Mesendoderm (in vitro differentiated cells): ENCODE results near the gene THRAP3.

ENCODE experiments used
- DNase-seq: peaks from one replicate; pipeline ENCODE4 v3.0.0; 2013
- H2AK5ac ChIP-seq: 2 replicates; pipeline ENCODE4 v1.6.1; 2013; ENCODE audit warnings: low read length, inconsistent platforms
- H2BK120ac ChIP-seq: 2 replicates; pipeline ENCODE4 v1.6.1; 2013; ENCODE audit warnings: low read depth, mild to moderate bottlenecking, low read length, moderate library complexity, mixed read lengths
- H2BK15ac ChIP-seq: replicated peaks from 2 replicates; pipeline ENCODE4 v1.6.1; 2013; ENCODE audit warnings: low read depth, mild to moderate bottlenecking, moderate library complexity
- H2BK5ac ChIP-seq: 2 replicates; pipeline ENCODE4 v1.6.1; 2013; ENCODE audit warnings: low read length, inconsistent platforms
- H3K18ac ChIP-seq: 2 replicates; pipeline ENCODE4 v1.6.1; 2013; ENCODE audit warnings: mild to moderate bottlenecking, low read length, mixed read lengths
- H3K23ac ChIP-seq: one replicate; pipeline ENCODE4 v1.6.1; 2013; ENCODE audit warnings: low read length
- H3K27ac ChIP-seq: 2 replicates; pipeline ENCODE4 v1.5.1; 2013; ENCODE audit warnings: low read depth, mild to moderate bottlenecking, inconsistent platforms, low read length, moderate library complexity
- H3K27me3 ChIP-seq: 2 replicates; pipeline ENCODE4 v1.6.1; 2013; ENCODE audit warnings: low read length, control low read depth, mild to moderate bottlenecking, inconsistent platforms; ENCODE audit not compliant: insufficient read depth, poor library complexity
- H3K36me3 ChIP-seq: 2 replicates; pipeline ENCODE4 v1.6.1; 2013; ENCODE audit warnings: low read length, inconsistent platforms; ENCODE audit not compliant: control insufficient read depth, insufficient read depth
- H3K4ac ChIP-seq: one replicate; pipeline ENCODE4 v1.6.1; 2013; ENCODE audit warnings: low read depth, mild to moderate bottlenecking, low read length, moderate library complexity
- H3K4me1 ChIP-seq: 2 replicates; pipeline ENCODE4 v1.6.1; 2013; ENCODE audit warnings: low read depth, low read length, inconsistent platforms; ENCODE audit not compliant: control insufficient read depth
- H3K4me2 ChIP-seq: 2 replicates; pipeline ENCODE4 v1.6.1; 2013; ENCODE audit warnings: low read length
- H3K4me3 ChIP-seq: 2 replicates; pipeline ENCODE4 v1.5.1; 2013; ENCODE audit warnings: mild to moderate bottlenecking, low read length
- H3K56ac ChIP-seq: one replicate; pipeline ENCODE4 v1.6.1; 2013; ENCODE audit warnings: low read length
- H3K79me1 ChIP-seq: 2 replicates; pipeline ENCODE4 v1.6.1; 2013; ENCODE audit warnings: low read length, inconsistent platforms
- H3K79me2 ChIP-seq: 2 replicates; pipeline ENCODE4 v1.6.1; 2013; ENCODE audit warnings: mild to moderate bottlenecking, low read length; ENCODE audit not compliant: control insufficient read depth, insufficient read depth
- H3K9ac ChIP-seq: 2 replicates; pipeline ENCODE4 v1.6.1; 2013; ENCODE audit warnings: low read length, inconsistent platforms
- H4K5ac ChIP-seq: one replicate; pipeline ENCODE4 v1.6.1; 2013; ENCODE audit warnings: low read length
- H4K8ac ChIP-seq: one replicate; pipeline ENCODE4 v1.6.1; 2013; ENCODE audit warnings: low read depth, mild to moderate bottlenecking, control low read depth, low read length, moderate library complexity
- WGBS: extraction: QIAGEN DNeasy Blood & Tissue Kit; methylation state at CpG from one replicate; pipeline ENCODE4 v1.1.7; 2013; ENCODE audit warnings: low lambda C conversion rate, missing lambda C conversion rate; ENCODE audit not compliant: insufficient coverage; ENCODE audit errors: extremely low coverage; 5-methylcytosine and 5-hydroxymethylcytosine counted together

Gene THRAP3

DNA sequence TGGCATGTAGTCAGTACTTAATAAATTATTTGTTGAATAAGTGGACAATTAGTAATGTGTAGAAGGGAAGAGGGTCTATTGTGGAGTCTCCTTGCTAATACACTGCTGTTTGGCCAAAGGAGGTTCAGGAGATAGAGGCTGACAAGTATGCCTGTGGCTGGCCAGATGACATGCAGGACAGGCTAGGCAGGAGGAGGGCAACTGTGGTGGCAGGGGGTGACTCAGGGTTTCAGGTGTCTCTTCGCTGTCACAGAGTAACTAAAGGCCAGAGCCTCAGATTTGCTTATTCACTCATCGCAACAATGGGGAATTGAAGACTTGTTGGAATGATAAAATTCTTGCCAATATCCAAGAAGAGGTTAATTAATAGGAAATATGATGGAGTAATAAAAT is 33.1 kb downstream of the THRAP3 start:
- peak; percentile 71 for DNase-seq
- H3K36me3 ChIP-seq: no peaks in the 10 kb centered on the region

DNA sequence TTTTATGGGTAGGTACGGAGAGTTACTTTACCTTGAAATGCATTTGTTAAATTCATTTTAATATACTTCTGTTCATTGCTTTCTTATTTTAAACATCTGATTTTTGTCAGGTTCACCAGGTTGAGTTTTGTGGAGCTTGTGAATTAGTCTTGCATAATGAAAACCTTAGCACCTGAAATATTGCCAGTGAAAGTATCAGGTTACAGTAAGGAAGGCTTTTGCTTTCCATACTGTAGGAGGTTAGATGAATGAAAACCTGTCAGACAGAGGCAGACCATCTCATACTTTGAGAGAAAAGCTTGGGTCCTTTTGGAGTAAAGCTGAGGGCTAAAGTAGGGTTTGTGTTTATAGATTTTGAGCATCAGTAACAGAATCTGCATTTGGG is 34.7 kb downstream of the THRAP3 start:
- no peak overlapping the region for H4K8ac ChIP-seq
- H3K27me3 ChIP-seq: no peaks in the 10 kb centered on the region
- peaks cover 7% of the 10 kb centered on the region for H3K79me1 ChIP-seq
- no peak overlapping the region for H3K4me3 ChIP-seq
- no peak overlapping the region for H4K5ac ChIP-seq
- H2BK120ac ChIP-seq: no peak overlapping the region
- no peak overlapping the region for H2AK5ac ChIP-seq
- H3K56ac ChIP-seq: no peak overlapping the region
- H3K4me2 ChIP-seq: no peak overlapping the region
- no peak overlapping the region for H3K18ac ChIP-seq
- no CpG with 5 or more reads among the region's 1 CpG for WGBS
- no peaks in the 10 kb centered on the region for H3K4me1 ChIP-seq
- no peak overlapping the region for H3K23ac ChIP-seq
- H2BK15ac ChIP-seq: no peak overlapping the region
- no peak overlapping the region for H3K27ac ChIP-seq
- no peak overlapping the region for H3K9ac ChIP-seq
- H3K36me3 ChIP-seq: no peaks in the 10 kb centered on the region
- H3K79me2 ChIP-seq: peaks cover 38% of the 10 kb centered on the region
- H2BK5ac ChIP-seq: no peak overlapping the region
- no peak for DNase-seq
- H3K4ac ChIP-seq: no peak overlapping the region

More for the DNA sequence above, 33.1 kb downstream of the THRAP3 start:
- no peak overlapping the region for H3K4me3 ChIP-seq
- no peak overlapping the region for H3K27ac ChIP-seq
- no peak overlapping the region for H3K56ac ChIP-seq
- no peaks in the 10 kb centered on the region for H3K4me1 ChIP-seq
- no peak overlapping the region for H3K18ac ChIP-seq
- no peak overlapping the region for H4K5ac ChIP-seq
- H3K4me2 ChIP-seq: no peak overlapping the region
- no peak overlapping the region for H2BK15ac ChIP-seq
- no peak overlapping the region for H3K23ac ChIP-seq
- no peak overlapping the region for H2AK5ac ChIP-seq
- H2BK120ac ChIP-seq: no peak overlapping the region
- no peak overlapping the region for H3K9ac ChIP-seq
- no peak overlapping the region for H2BK5ac ChIP-seq
- H3K79me1 ChIP-seq: peaks cover 8% of the 10 kb centered on the region
- H4K8ac ChIP-seq: no peak overlapping the region
- H3K4ac ChIP-seq: no peak overlapping the region
- no CpG with 5 or more reads among the region's 2 CpGs for WGBS
- no peaks in the 10 kb centered on the region for H3K27me3 ChIP-seq
- peaks cover 52% of the 10 kb centered on the region for H3K79me2 ChIP-seq

DNA sequence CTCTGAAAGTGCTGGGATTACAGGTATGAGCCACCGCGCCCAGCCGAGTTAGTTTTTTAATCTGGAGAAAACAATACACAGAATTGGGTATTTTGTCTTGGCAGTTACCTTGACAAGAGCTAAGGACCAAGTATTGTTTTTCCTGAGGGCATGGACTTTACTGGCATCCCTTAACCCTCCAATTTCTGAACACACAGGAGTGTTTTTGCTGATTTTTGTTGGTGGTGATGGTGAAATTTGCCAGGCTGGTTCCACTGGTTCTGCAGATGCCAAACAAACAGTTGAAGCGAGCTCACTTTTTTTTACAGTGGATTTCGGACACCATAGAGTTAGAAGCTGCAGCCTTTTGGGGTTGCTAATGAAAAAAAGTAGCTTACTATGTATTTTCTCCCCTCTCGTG is 44.7 kb downstream of the THRAP3 start:
- Histone ChIP-seq H3K23ac (no peak overlapping the region), H3K27me3 (no peaks in the 10 kb centered on the region), H2AK5ac (no peak overlapping the region), H4K5ac (no peak overlapping the region), H2BK120ac (no peak overlapping the region), H3K4me2 (no peak overlapping the region), H3K79me1 (peaks cover 15% of the 10 kb centered on the region), H2BK15ac (no peak overlapping the region), H2BK5ac (no peak overlapping the region), H3K4me1 (no peaks in the 10 kb centered on the region), H3K9ac (no peak overlapping the region), H3K4ac (no peak overlapping the region), H3K4me3 (no peak overlapping the region), H3K36me3 (peaks cover 3% of the 10 kb centered on the region), H3K18ac (no peak overlapping the region), H4K8ac (no peak overlapping the region), H3K79me2 (peaks cover 25% of the 10 kb centered on the region), H3K27ac (no peak overlapping the region), H3K56ac (no peak overlapping the region)
- WGBS: no CpG with 5 or more reads among the region's 6 CpGs
- DNase-seq: no peak

DNA sequence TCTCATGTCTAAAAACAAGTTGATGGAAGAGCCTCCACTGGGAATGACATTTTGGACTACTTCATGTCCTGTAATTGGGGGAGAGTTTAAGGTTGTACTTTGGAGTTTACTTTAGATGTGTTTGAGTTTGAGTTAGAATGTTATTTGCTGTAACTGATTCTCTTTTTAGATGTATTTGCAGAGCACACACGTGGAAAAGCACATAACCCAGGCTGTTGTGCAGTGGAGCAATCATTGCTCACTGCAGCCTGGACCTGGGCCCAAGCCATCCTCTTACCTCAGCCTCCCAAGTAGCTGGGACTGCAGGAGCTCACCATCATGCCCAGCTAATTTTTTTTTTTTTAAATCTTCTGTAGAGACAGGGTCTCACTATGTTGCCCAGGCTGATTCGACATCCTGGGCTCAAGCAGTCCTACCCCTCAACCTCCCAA is 45.2 kb downstream of the THRAP3 start:
- H3K4me1 ChIP-seq: no peaks in the 10 kb centered on the region
- H2BK120ac ChIP-seq: no peak overlapping the region
- no peak overlapping the region for H3K9ac ChIP-seq
- H2BK5ac ChIP-seq: no peak overlapping the region
- no peak overlapping the region for H3K23ac ChIP-seq
- no peak overlapping the region for H2BK15ac ChIP-seq
- no peak overlapping the region for H4K8ac ChIP-seq
- H3K56ac ChIP-seq: no peak overlapping the region
- WGBS: no CpG with 5 or more reads among the region's 2 CpGs
- no peak overlapping the region for H3K4ac ChIP-seq
- peaks cover 3% of the 10 kb centered on the region for H3K36me3 ChIP-seq
- no peak overlapping the region for H4K5ac ChIP-seq
- H3K27ac ChIP-seq: no peak overlapping the region
- peaks cover 14% of the 10 kb centered on the region for H3K79me1 ChIP-seq
- no peak for DNase-seq
- no peak overlapping the region for H3K4me3 ChIP-seq
- no peaks in the 10 kb centered on the region for H3K27me3 ChIP-seq
- H3K79me2 ChIP-seq: peaks cover 21% of the 10 kb centered on the region
- H3K18ac ChIP-seq: no peak overlapping the region
- no peak overlapping the region for H2AK5ac ChIP-seq
- no peak overlapping the region for H3K4me2 ChIP-seq

DNA sequence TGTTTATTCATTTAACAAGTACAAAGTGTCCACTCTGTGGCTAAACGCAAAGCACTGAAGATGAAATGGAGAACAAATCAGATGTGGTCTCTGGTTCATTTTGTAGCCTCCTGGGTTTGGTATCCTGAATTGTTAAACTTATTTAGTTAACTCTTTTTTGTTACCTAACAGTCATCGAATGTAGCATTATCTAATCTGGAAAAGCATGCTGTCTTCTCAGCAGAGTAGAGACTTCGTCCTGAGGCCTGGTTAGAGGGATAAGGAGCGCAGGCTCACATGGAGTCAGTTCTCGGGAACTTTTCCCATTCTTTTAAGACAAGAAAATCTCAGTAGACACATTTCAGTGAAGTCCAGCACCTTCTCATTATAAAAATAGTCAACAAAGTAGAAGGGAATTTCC is 48.8 kb downstream of the THRAP3 start:
- Histone ChIP-seq H4K8ac (no peak overlapping the region), H3K4me2 (no peak overlapping the region), H3K4ac (no peak overlapping the region), H3K79me2 (peaks cover 12% of the 10 kb centered on the region), H3K36me3 (no peaks in the 10 kb centered on the region), H2BK15ac (no peak overlapping the region), H2BK120ac (no peak overlapping the region), H3K9ac (no peak overlapping the region), H4K5ac (no peak overlapping the region), H2BK5ac (no peak overlapping the region), H2AK5ac (no peak overlapping the region), H3K23ac (no peak overlapping the region), H3K4me1 (no peaks in the 10 kb centered on the region), H3K4me3 (no peak overlapping the region), H3K27me3 (no peaks in the 10 kb centered on the region), H3K27ac (no peak overlapping the region), H3K56ac (no peak overlapping the region), H3K79me1 (peaks cover 8% of the 10 kb centered on the region), H3K18ac (no peak overlapping the region)
- WGBS: no CpG with 5 or more reads among the region's 5 CpGs
- DNase-seq: no peak

DNA sequence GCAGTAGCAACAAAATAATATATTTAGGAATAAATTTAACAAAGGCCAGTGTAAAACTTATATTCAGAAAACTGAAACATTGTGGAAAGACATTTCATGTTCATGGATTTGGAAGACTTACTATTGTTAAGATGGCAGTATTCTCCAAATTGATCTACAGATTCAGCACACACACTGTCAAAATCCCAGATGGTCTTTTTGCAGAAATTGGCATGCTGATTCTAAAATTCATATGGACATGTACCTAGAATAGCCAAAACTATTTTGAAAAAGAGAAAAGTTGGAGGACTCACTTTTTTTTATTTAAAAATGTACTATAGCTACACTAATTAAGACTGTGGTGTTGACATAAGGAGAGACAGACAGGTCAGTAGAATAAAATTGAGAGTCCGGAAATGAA is 50.0 kb downstream of the THRAP3 start:
- Histone ChIP-seq H2BK120ac (no peak overlapping the region), H3K36me3 (no peaks in the 10 kb centered on the region), H3K27ac (no peak overlapping the region), H3K4me3 (no peak overlapping the region), H3K4ac (no peak overlapping the region), H3K9ac (no peak overlapping the region), H3K27me3 (no peaks in the 10 kb centered on the region), H3K4me1 (no peaks in the 10 kb centered on the region), H2BK15ac (no peak overlapping the region), H3K79me2 (peaks cover 8% of the 10 kb centered on the region), H4K8ac (no peak overlapping the region), H3K56ac (no peak overlapping the region), H3K23ac (no peak overlapping the region), H2AK5ac (no peak overlapping the region), H2BK5ac (no peak overlapping the region), H4K5ac (no peak overlapping the region), H3K4me2 (no peak overlapping the region), H3K79me1 (peaks cover 8% of the 10 kb centered on the region), H3K18ac (no peak overlapping the region)
- no peak for DNase-seq
- no CpG with 5 or more reads among the region's 1 CpG for WGBS
